Measurements from ENCODE around the gene ZNF682. TPM values are rescaled to one million over a fixed set of nuclear protein-coding genes. Genes with fewer than 3 reads are reported as not detected.

Gene ZNF682
- total and polyA plus RNA-seq, 9 of the 15 experiments (the other 6 are each of a cell fraction or from before 2014, with no cell fraction given), result 0.06 to 0.43 (median 0.25) TPM; not detected in 3

- Histone ChIP-seq H4K20me1 (replicated peaks; ENCODE audit: control insufficient read depth, insufficient read depth, low read length) (no peaks in the 10 kb centered on the region), H3K4me1 (replicated peaks in 1 of 2; ENCODE audit: control insufficient read depth in 2 of 2, insufficient read depth in 2 of 2, low read length in 2 of 2) (no peaks in the 10 kb centered on the region), H3K9ac (ENCODE audit: insufficient read depth in 1 of 2, low read depth in 2 of 2, low read length in 2 of 2) (no peak overlapping the region), H3K79me2 (ENCODE audit: control insufficient read depth, insufficient read depth, low read length) (no peaks in the 10 kb centered on the region), H2AFZ (ENCODE audit: low read depth, low read length) (no peak overlapping the region), H3K36me3 (ENCODE audit: control insufficient read depth, insufficient read depth, low read length) (no peaks in the 10 kb centered on the region), H3K27me3 (ENCODE audit: control insufficient read depth in 2 of 2, insufficient read depth in 2 of 2, low read length in 2 of 2) (no peaks in the 10 kb centered on the region), H3K4me3 (no peak overlapping the region), H3K9me1 (ENCODE audit: control insufficient read depth, insufficient read depth, low read length) (no peaks in the 10 kb centered on the region), H3K4me2 (ENCODE audit: insufficient read depth, low read length) (no peak overlapping the region), H3K27ac (ENCODE audit: extremely low read depth, low read depth, low read length) (no peak overlapping the region), H3K9me3 (replicated peaks; ENCODE audit: control insufficient read depth, insufficient read depth, low read depth, low read length) (no peaks in the 10 kb centered on the region)
- FAIRE-seq, result no peak
- no peak for DNase-seq (ENCODE audit: extremely low read depth in 1 of 4, low spot score in 3 of 4)
- no TSS peak for BruUV-seq (replicated peaks)
- in situ Hi-C loops (cut with MboI) (no loop called here), intact Hi-C loops (cut with micrococcal nuclease) (no loop called here)
- TF ChIP-seq, protein P1, sequence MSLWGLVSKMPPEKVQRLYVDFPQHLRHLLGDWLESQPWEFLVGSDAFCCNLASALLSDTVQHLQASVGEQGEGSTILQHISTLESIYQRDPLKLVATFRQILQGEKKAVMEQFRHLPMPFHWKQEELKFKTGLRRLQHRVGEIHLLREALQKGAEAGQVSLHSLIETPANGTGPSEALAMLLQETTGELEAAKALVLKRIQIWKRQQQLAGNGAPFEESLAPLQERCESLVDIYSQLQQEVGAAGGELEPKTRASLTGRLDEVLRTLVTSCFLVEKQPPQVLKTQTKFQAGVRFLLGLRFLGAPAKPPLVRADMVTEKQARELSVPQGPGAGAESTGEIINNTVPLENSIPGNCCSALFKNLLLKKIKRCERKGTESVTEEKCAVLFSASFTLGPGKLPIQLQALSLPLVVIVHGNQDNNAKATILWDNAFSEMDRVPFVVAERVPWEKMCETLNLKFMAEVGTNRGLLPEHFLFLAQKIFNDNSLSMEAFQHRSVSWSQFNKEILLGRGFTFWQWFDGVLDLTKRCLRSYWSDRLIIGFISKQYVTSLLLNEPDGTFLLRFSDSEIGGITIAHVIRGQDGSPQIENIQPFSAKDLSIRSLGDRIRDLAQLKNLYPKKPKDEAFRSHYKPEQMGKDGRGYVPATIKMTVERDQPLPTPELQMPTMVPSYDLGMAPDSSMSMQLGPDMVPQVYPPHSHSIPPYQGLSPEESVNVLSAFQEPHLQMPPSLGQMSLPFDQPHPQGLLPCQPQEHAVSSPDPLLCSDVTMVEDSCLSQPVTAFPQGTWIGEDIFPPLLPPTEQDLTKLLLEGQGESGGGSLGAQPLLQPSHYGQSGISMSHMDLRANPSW (CRISPR knock-in tag; IDR thresholded peaks at IDR 0.05), result no peak
- 1% methylated on average over 5 of the region's 5 CpGs for WGBS (ENCODE audit: insufficient coverage, low coverage, missing lambda C conversion rate)
- no peak for ATAC-seq
- ChIA-PET CTCF (ENCODE audit: low intra/inter-chr PET ratio) (no interaction called here), POLR2A (no interaction called here)
These were observed 3.4 kb downstream of the ZNF682 start for GRCh38 chr19:20035935-20036334.

- 22% methylated on average over 6 of the region's 6 CpGs for WGBS (ENCODE audit: insufficient coverage, low coverage, missing lambda C conversion rate)
- Histone ChIP-seq H4K20me1 (replicated peaks; ENCODE audit: control insufficient read depth, insufficient read depth, low read length) (no peaks in the 10 kb centered on the region), H3K9me3 (replicated peaks; ENCODE audit: control insufficient read depth, insufficient read depth, low read depth, low read length) (no peaks in the 10 kb centered on the region), H3K4me3 (no peak overlapping the region), H3K9ac (ENCODE audit: insufficient read depth in 1 of 2, low read depth in 2 of 2, low read length in 2 of 2) (no peak overlapping the region), H3K4me2 (ENCODE audit: insufficient read depth, low read length) (no peak overlapping the region), H3K9me1 (ENCODE audit: control insufficient read depth, insufficient read depth, low read length) (no peaks in the 10 kb centered on the region), H2AFZ (ENCODE audit: low read depth, low read length) (no peak overlapping the region), H3K27ac (ENCODE audit: extremely low read depth, low read depth, low read length) (no peak overlapping the region), H3K36me3 (ENCODE audit: control insufficient read depth, insufficient read depth, low read length) (no peaks in the 10 kb centered on the region), H3K79me2 (ENCODE audit: control insufficient read depth, insufficient read depth, low read length) (no peaks in the 10 kb centered on the region), H3K4me1 (replicated peaks in 1 of 2; ENCODE audit: control insufficient read depth in 2 of 2, insufficient read depth in 2 of 2, low read length in 2 of 2) (no peaks in the 10 kb centered on the region), H3K27me3 (ENCODE audit: control insufficient read depth in 2 of 2, insufficient read depth in 2 of 2, low read length in 2 of 2) (no peaks in the 10 kb centered on the region)
- TF ChIP-seq ZNF696 (CRISPR knock-in tag; conservative IDR thresholded peaks at IDR 0.05) (no peak), FOXK2 (conservative IDR thresholded peaks at IDR 0.05 in 1 of 2, IDR thresholded peaks at IDR 0.05 in 1 of 2; ENCODE audit: low read depth in 2 of 2) (no peak), GATAD2A (IDR thresholded peaks at IDR 0.05) (no peak), MCM2 (IDR thresholded peaks at IDR 0.05; ENCODE audit: low read depth) (no peak), RBM34 (IDR thresholded peaks at IDR 0.05; ENCODE audit: borderline replicate concordance, insufficient read depth, low read length) (no peak)
- no peak for ATAC-seq
- no peak for FAIRE-seq
- POLR2A ChIA-PET, result no interaction called here
- no TSS peak for BruUV-seq (replicated peaks)
- in situ Hi-C loops (cut with MboI) (no loop called here), intact Hi-C loops (cut with micrococcal nuclease) (no loop called here)
- CTCF ChIA-PET (ENCODE audit: low intra/inter-chr PET ratio), result no interaction called here
- no peak for DNase-seq (ENCODE audit: extremely low read depth in 1 of 4, low spot score in 3 of 4)
These were observed 10.7 kb downstream of the ZNF682 start for GRCh38 chr19:20028611-20029010.

Measured in K562 (cell line).